Measurements from ENCODE around the gene STX17.

The STX17 gene

DNA sequence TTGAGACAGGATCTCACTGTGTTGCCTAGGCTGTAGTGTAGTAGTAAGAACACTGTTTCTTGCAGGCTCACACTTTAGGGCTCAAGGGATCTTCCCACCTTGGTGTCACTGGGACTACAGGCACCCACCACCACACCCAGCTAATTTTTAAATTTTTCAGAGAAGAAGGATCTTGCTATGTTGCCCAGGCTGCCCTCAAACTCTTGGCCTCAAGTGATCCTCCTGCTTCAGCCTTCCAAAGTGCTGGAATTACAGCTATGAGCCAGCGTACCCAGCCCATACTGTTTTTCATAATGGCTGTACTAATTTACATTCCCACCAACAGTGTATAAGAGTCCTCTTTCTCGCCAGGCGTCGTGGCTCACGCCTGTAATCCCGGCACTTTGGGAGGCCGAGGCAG, 5.1 kb downstream of the STX17 start:
- Histone ChIP-seq H3K27ac (no peak overlapping the region), H3K4me1 (ENCODE audit: low read depth, poor library complexity, severe bottlenecking) (peaks cover 13% of the 10 kb centered on the region)

DNA sequence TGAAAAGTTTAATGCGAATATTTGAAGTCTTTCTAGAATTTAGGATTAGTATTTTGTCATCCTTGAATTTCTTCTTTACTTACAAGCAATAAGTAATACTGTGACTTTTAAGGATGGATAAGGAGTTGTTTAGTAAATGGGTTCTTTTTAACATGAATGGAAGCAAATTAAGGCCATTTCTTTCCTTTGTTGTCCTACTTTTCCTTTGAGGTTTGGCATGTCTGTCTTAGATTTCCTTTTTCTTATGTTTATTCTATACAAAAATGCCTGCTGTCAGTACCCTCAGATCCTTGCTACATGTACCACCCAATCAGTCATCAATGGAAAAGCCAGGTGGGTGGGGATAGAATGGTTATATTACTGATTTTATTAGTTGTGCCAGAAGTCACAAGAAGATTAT, 10.2 kb downstream of the STX17 start:
- no peak overlapping the region for H3K9ac ChIP-seq
- no peaks in the 10 kb centered on the region for H3K36me3 ChIP-seq (ENCODE audit: insufficient read depth)
- H3K27me3 ChIP-seq (ENCODE audit: insufficient read depth, low read depth) = no peaks in the 10 kb centered on the region
- no peak overlapping the region for H3K4me3 ChIP-seq (IDR thresholded peaks at IDR 0.05; ENCODE audit: insufficient read depth, low read depth, low read length)
- no peak overlapping the region for H2AFZ ChIP-seq (ENCODE audit: low read depth)
- H3K4me2 ChIP-seq = no peak overlapping the region
- H4K20me1 ChIP-seq (ENCODE audit: insufficient read depth) = no peaks in the 10 kb centered on the region
- no peaks in the 10 kb centered on the region; the same call in 1 of the 2 replicates for H3K79me2 ChIP-seq (ENCODE audit: insufficient read depth, low read depth)
- no peaks in the 10 kb centered on the region for H3K4me1 ChIP-seq (ENCODE audit: low read depth, poor library complexity, severe bottlenecking)
- TF ChIP-seq, protein P1, sequence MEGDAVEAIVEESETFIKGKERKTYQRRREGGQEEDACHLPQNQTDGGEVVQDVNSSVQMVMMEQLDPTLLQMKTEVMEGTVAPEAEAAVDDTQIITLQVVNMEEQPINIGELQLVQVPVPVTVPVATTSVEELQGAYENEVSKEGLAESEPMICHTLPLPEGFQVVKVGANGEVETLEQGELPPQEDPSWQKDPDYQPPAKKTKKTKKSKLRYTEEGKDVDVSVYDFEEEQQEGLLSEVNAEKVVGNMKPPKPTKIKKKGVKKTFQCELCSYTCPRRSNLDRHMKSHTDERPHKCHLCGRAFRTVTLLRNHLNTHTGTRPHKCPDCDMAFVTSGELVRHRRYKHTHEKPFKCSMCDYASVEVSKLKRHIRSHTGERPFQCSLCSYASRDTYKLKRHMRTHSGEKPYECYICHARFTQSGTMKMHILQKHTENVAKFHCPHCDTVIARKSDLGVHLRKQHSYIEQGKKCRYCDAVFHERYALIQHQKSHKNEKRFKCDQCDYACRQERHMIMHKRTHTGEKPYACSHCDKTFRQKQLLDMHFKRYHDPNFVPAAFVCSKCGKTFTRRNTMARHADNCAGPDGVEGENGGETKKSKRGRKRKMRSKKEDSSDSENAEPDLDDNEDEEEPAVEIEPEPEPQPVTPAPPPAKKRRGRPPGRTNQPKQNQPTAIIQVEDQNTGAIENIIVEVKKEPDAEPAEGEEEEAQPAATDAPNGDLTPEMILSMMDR (conservative IDR thresholded peaks at IDR 0.05; ENCODE audit: low read depth, low read length) = no peak
- H3K27ac ChIP-seq = no peak overlapping the region

More for the DNA sequence above, 5.1 kb downstream of the STX17 start:
- Histone ChIP-seq H2AFZ (ENCODE audit: low read depth) (no peak overlapping the region), H3K79me2 (ENCODE audit: insufficient read depth, low read depth) (peaks cover 5% of the 10 kb centered on the region; the same call in 1 of the 2 replicates), H3K4me2 (no peak overlapping the region), H3K4me3 (IDR thresholded peaks at IDR 0.05; ENCODE audit: insufficient read depth, low read depth, low read length) (no peak overlapping the region), H3K36me3 (ENCODE audit: insufficient read depth) (no peaks in the 10 kb centered on the region), H3K27me3 (ENCODE audit: insufficient read depth, low read depth) (no peaks in the 10 kb centered on the region), H4K20me1 (ENCODE audit: insufficient read depth) (no peaks in the 10 kb centered on the region), H3K9ac (no peak overlapping the region)
- TF ChIP-seq, protein P1 (conservative IDR thresholded peaks at IDR 0.05; ENCODE audit: low read depth, low read length) = no peak

DNA sequence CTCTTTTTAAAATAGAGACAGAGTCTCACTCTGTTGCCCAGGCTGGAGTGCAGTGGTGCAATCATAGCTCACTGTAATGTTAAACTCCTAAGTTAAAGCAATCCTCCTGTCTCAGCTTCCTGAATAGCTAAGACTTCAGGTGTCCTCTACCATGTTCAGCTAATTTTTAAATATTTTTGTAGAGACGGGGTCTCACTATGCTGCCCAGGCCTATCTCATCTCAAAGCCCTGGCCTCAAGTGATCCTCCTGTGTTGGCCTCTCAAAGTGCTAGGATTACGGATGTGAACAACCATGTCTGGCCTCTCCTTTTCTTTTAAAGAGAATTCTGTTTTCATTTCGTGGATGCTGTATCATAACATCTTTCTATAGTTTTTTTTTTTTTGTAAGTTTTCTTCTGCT, 11.7 kb downstream of the STX17 start:
- H4K20me1 ChIP-seq (ENCODE audit: insufficient read depth) = no peaks in the 10 kb centered on the region
- no peak overlapping the region for H3K9ac ChIP-seq
- no peak overlapping the region for H3K4me3 ChIP-seq (IDR thresholded peaks at IDR 0.05; ENCODE audit: insufficient read depth, low read depth, low read length)
- TF ChIP-seq, protein P1 (conservative IDR thresholded peaks at IDR 0.05; ENCODE audit: low read depth, low read length) = no peak
- H3K27ac ChIP-seq = no peak overlapping the region
- no peaks in the 10 kb centered on the region for H3K79me2 ChIP-seq (ENCODE audit: insufficient read depth, low read depth)
- no peaks in the 10 kb centered on the region for H3K27me3 ChIP-seq (ENCODE audit: insufficient read depth, low read depth)
- H3K4me2 ChIP-seq = no peak overlapping the region
- no peak overlapping the region for H2AFZ ChIP-seq (ENCODE audit: low read depth)
- H3K4me1 ChIP-seq (ENCODE audit: low read depth, poor library complexity, severe bottlenecking) = no peaks in the 10 kb centered on the region
- no peaks in the 10 kb centered on the region for H3K36me3 ChIP-seq (ENCODE audit: insufficient read depth)

DNA sequence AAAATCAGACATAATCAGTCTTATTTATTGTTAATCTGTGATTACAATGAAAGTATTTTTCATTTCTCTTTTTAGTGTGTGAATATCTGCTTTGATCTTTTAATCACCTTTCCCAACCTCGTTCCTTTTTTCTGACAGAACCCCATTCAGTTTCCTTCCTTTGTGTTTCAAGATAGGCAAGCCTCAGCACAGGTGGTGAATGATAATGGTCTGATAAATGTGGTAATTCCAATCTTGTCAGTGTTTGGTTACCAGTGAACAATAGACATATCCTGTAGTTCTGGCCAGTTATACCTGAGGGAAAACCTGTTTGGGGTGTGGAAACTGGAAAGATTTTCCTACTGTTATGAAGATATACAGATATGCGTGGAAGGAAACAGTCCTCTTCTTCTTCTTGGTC, 13.5 kb downstream of the STX17 start:
- no peaks in the 10 kb centered on the region for H3K36me3 ChIP-seq (ENCODE audit: insufficient read depth)

More for the DNA sequence above, 13.5 kb downstream of the STX17 start:
- Histone ChIP-seq H3K4me3 (IDR thresholded peaks at IDR 0.05; ENCODE audit: insufficient read depth, low read depth, low read length) (no peak overlapping the region), H3K4me1 (ENCODE audit: low read depth, poor library complexity, severe bottlenecking) (no peaks in the 10 kb centered on the region), H3K79me2 (ENCODE audit: insufficient read depth, low read depth) (no peaks in the 10 kb centered on the region), H2AFZ (ENCODE audit: low read depth) (no peak overlapping the region), H3K4me2 (no peak overlapping the region), H4K20me1 (ENCODE audit: insufficient read depth) (no peaks in the 10 kb centered on the region), H3K9ac (no peak overlapping the region), H3K27me3 (ENCODE audit: insufficient read depth, low read depth) (no peaks in the 10 kb centered on the region), H3K27ac (no peak overlapping the region)
- TF ChIP-seq, protein P1 (conservative IDR thresholded peaks at IDR 0.05; ENCODE audit: low read depth, low read length) = no peak
